DMS153 treated with DMSO at 0.1 percent for 48 hours (cell line): Measurements from ENCODE around the gene ABL1.

Source experiments
- DNase-seq: peaks from one replicate; lab custom pipeline; 2025; ENCODE audit not compliant: unreplicated experiment; lab: John Stamatoyannopoulos, UW

The ABL1 gene

GRCh38 chr9:130930804-130931349, 95.8 kb downstream of the ABL1 start:
- no peak for DNase-seq

- DNase-seq, result no peak
Observed at GRCh38 chr9:130931508-130932254, 96.6 kb downstream of the ABL1 start.

GRCh38 chr9:130932255-130933079, 97.4 kb downstream of the ABL1 start:
- DNase-seq, result no peak

GRCh38 chr9:130933114-130934046, 98.3 kb downstream of the ABL1 start:
- DNase-seq, result no peak

- no peak for DNase-seq
Observed at GRCh38 chr9:130934246-130934645, 99.2 kb downstream of the ABL1 start.

- no peak for DNase-seq
Observed at GRCh38 chr9:130934702-130935647, 99.9 kb downstream of the ABL1 start.

- DNase-seq, result no peak
Observed at GRCh38 chr9:130935648-130936271, 100.7 kb downstream of the ABL1 start.

- DNase-seq, result no peak
Observed at GRCh38 chr9:130936285-130937117, 101.4 kb downstream of the ABL1 start.
